Gastrocnemius medialis (tissue), 4 donors: ENCODE results near the gene BIN2. TPM values are rescaled to one million over a fixed set of nuclear protein-coding genes. Genes with fewer than 3 reads are reported as not detected.

Source experiments
- ATAC-seq, 2 donors: fragments of 150-250 bp; one replicate each; pipeline ENCODE4 v1.9.1; 2016
- DNase-seq, 2 donors: peaks; one replicate each; pipeline ENCODE4 v3.0.0-alpha.2; 2019
- H3K27ac ChIP-seq, 4 donors: fragments of 200-600 bp; sonication (generic); 1 replicate in 1 of 4; 2 replicates in 3 of 4; pipeline ENCODE4 v1.5.1; 2016 to 2018; ENCODE audit warnings: mild to moderate bottlenecking in 2 of 4, moderate library complexity in 1 of 4
- H3K27me3 ChIP-seq, 3 donors: fragments of 200-600 bp; sonication (generic) in 2 of 3; 1 replicate in 1 of 3; 2 replicates in 2 of 3; pipeline versions ENCODE4 v1.5.1 to v1.6.0; 2016 to 2019; ENCODE audit warnings: mild to moderate bottlenecking in 1 of 3, moderate library complexity in 1 of 3
- H3K36me3 ChIP-seq, 2 donors: fragments of 200-600 bp; sonication (generic) in 1 of 2; one replicate each; pipeline ENCODE4 v1.5.1; 2017 to 2018
- H3K4me1 ChIP-seq, 2 donors: fragments of 200-600 bp; sonication (generic) in 1 of 2; one replicate each; pipeline ENCODE4 v1.5.1; 2016 to 2017; ENCODE audit warnings: mild to moderate bottlenecking in 2 of 2
- H3K4me3 ChIP-seq, 4 donors: fragments of 200-600 bp; sonication (generic) in 3 of 4; 1 replicate in 1 of 4; 2 replicates in 3 of 4; pipeline ENCODE4 v1.5.1; 2016 to 2019; ENCODE audit warnings: mild to moderate bottlenecking in 2 of 4
- H3K9me3 ChIP-seq, 3 donors: fragments of 200-600 bp; sonication (generic) in 2 of 3; 1 replicate in 1 of 3; 2 replicates in 2 of 3; pipeline ENCODE4 v1.5.1; 2016 to 2019
- CTCF ChIP-seq, 5 experiments: fragments of 450-650 bp in 3 of 5; fragments of 200-600 bp in 2 of 5; sonication (generic) in 2 of 5; IDR thresholded peaks in 4 of 5; conservative IDR thresholded peaks in 1 of 5; 1 replicate in 4 of 5; 2 replicates in 1 of 5; pipeline ENCODE4 v1.5.1; 2016 to 2019; ENCODE audit warnings: antibody characterized with exemption in 5 of 5, mild to moderate bottlenecking in 3 of 5, moderate library complexity in 3 of 5
- POLR2A ChIP-seq, 2 donors: fragments of 450-650 bp; IDR thresholded peaks; one replicate each; pipeline ENCODE4 v1.6.1; 2017; ENCODE audit warnings: antibody characterized with exemption in 2 of 2, mild to moderate bottlenecking in 2 of 2, moderate library complexity in 2 of 2
- in situ Hi-C, 4 donors: fragments of 200-750 bp; cut with MboI; loops; one replicate each; pipeline versions ENCODE4 v1.15.0 to v1.8.0; 2017; ENCODE audit warnings: low sequenced_read_pairs in 4 of 4
- intact Hi-C: fragments of 100-400 bp; cut with DNase I; formaldehyde crosslinking; loops from one replicate; pipeline ENCODE4 v1.15.1; 2023; ENCODE audit warnings: low total_unique reads
- total RNA-seq, 4 donors: library from RNA; depleted of rRNA; stranded (reverse); fragments of >200 nt; gene quantifications; one replicate each; pipeline versions ENCODE4 v1.1.0 to v1.2.3, GENCODE V29; 2016

BIN2 gene
- total RNA-seq, 4 donors from 2014 or later = 0.87 to 1.3 (median 1.2) TPM

GRCh38 chr12:51362747-51363342 is 38.9 kb upstream of the BIN2 start:
- Histone ChIP-seq H3K4me3 (no peak overlapping the region), H3K9me3 (no peaks in the 10 kb centered on the region), H3K36me3 (no peaks in the 10 kb centered on the region), H3K27me3 (no peaks in the 10 kb centered on the region), H3K27ac (no peak overlapping the region), H3K4me1 (no peaks in the 10 kb centered on the region)
- in situ Hi-C loops (no loop called here), intact Hi-C loops (no loop called here)
- ATAC-seq (no peak), DNase-seq (no peak)
- TF ChIP-seq CTCF (IDR thresholded peaks at IDR 0.05 in 4 of 5, conservative IDR thresholded peaks at IDR 0.05 in 1 of 5) (no peak), POLR2A (IDR thresholded peaks at IDR 0.05) (no peak)

- TF ChIP-seq CTCF (IDR thresholded peaks at IDR 0.05 in 4 of 5, conservative IDR thresholded peaks at IDR 0.05 in 1 of 5) (no peak), POLR2A (IDR thresholded peaks at IDR 0.05) (no peak)
- Histone ChIP-seq H3K4me1 (no peaks in the 10 kb centered on the region), H3K9me3 (no peaks in the 10 kb centered on the region), H3K27ac (no peak overlapping the region), H3K27me3 (no peaks in the 10 kb centered on the region), H3K36me3 (no peaks in the 10 kb centered on the region), H3K4me3 (no peak overlapping the region)
- in situ Hi-C loops (no loop called here), intact Hi-C loops (no loop called here)
- no peak for ATAC-seq
- no peak for DNase-seq
Observed at GRCh38 chr12:51362307-51362706, 38.3 kb upstream of the BIN2 start.

GRCh38 chr12:51361161-51362016 is 37.4 kb upstream of the BIN2 start:
- TF ChIP-seq POLR2A (IDR thresholded peaks at IDR 0.05) = no peak
- TF ChIP-seq CTCF (IDR thresholded peaks at IDR 0.05 in 4 of 5, conservative IDR thresholded peaks at IDR 0.05 in 1 of 5) = no peak
- H3K4me1 ChIP-seq = no peaks in the 10 kb centered on the region
- no peak for DNase-seq
- intact Hi-C loops = no loop called here
- H3K36me3 ChIP-seq = no peaks in the 10 kb centered on the region
- H3K4me3 ChIP-seq = no peak overlapping the region
- in situ Hi-C loops = no loop called here
- no peak for ATAC-seq
- no peaks in the 10 kb centered on the region for H3K9me3 ChIP-seq
- H3K27me3 ChIP-seq = no peaks in the 10 kb centered on the region
- H3K27ac ChIP-seq = no peak overlapping the region

GRCh38 chr12:51360315-51360714 is 36.3 kb upstream of the BIN2 start:
- TF ChIP-seq POLR2A (IDR thresholded peaks at IDR 0.05) (no peak), CTCF (IDR thresholded peaks at IDR 0.05 in 4 of 5, conservative IDR thresholded peaks at IDR 0.05 in 1 of 5) (no peak)

More at GRCh38 chr12:51360315-51360714, 36.3 kb upstream of the BIN2 start:
- ATAC-seq = no peak
- Histone ChIP-seq H3K27me3 (no peaks in the 10 kb centered on the region), H3K4me3 (no peak overlapping the region), H3K4me1 (no peaks in the 10 kb centered on the region), H3K36me3 (no peaks in the 10 kb centered on the region), H3K27ac (no peak overlapping the region), H3K9me3 (no peaks in the 10 kb centered on the region)
- intact Hi-C loops (no loop called here), in situ Hi-C loops (no loop called here)
- no peak for DNase-seq
